A549 (cell line): Measurements from ENCODE around the gene NFATC3.

Source experiments
- CBX8 ChIP-seq: fragments of 200-600 bp; sonication (generic); IDR thresholded peaks from 2 replicates; pipeline ENCODE4 v1.6.1; 2016
- CEBPB ChIP-seq, 2 experiments: fragments of >200 bp in 1 of 2; sonication (Bioruptor Twin) in 1 of 2; formaldehyde crosslinking in 1 of 2; IDR thresholded peaks; 2 replicates each; pipeline ENCODE4 v1.6.1; 2012 to 2016
- EHMT2 ChIP-seq: fragments of 200-600 bp; sonication (generic); IDR thresholded peaks from 2 replicates; pipeline ENCODE4 v1.6.1; 2016; ENCODE audit warnings: antibody characterized with exemption, low read depth, mild to moderate bottlenecking, moderate library complexity
- EP300 ChIP-seq, 2 experiments: fragments of >200 bp; sonication (Bioruptor Twin); formaldehyde crosslinking; IDR thresholded peaks; 2 replicates in 1 of 2; 3 replicates in 1 of 2; pipeline ENCODE4 v1.6.1; 2016 to 2017
- HOXA7 ChIP-seq: fragments of 250-450 bp; sonication (Bioruptor Pico); IDR thresholded peaks from 2 replicates; pipeline ENCODE4 v1.5.0; 2020; ENCODE audit warnings: mild to moderate bottlenecking, moderate library complexity
- NPAS2 ChIP-seq: fragments of 250-450 bp; sonication (Bioruptor Pico); IDR thresholded peaks from 2 replicates; pipeline ENCODE4 v1.8.0; 2022; ENCODE audit warnings: mild to moderate bottlenecking, moderate library complexity, borderline replicate concordance
- POLR2A ChIP-seq: IDR thresholded peaks from 2 replicates; pipeline ENCODE4 v1.6.1; 2012; ENCODE audit warnings: mild to moderate bottlenecking, low read length
- SREBF2 ChIP-seq: fragments of 450-650 bp; IDR thresholded peaks from 2 replicates; pipeline ENCODE4 v1.6.1; 2014; ENCODE audit warnings: mild to moderate bottlenecking, moderate library complexity
- ZSCAN20 ChIP-seq: fragments of 250-450 bp; sonication (Bioruptor Pico); IDR thresholded peaks from 2 replicates; pipeline ENCODE4 v1.8.0; 2022; ENCODE audit warnings: mild to moderate bottlenecking, moderate library complexity
- TF ChIP-seq, protein P1 (sequence below): fragments of >200 bp; sonication (Bioruptor Twin); formaldehyde crosslinking; IDR thresholded peaks from 3 replicates; pipeline ENCODE4 v1.5.1; 2016
- TF ChIP-seq, protein P2 (sequence below): IDR thresholded peaks from 2 replicates; pipeline ENCODE4 v1.6.1; 2012
- TF ChIP-seq, protein P3 (sequence below): fragments of 450-650 bp; IDR thresholded peaks from 2 replicates; pipeline ENCODE4 v1.6.1; 2014; ENCODE audit warnings: antibody characterized with exemption
- TF ChIP-seq, protein P4 (sequence below): IDR thresholded peaks from 2 replicates; pipeline ENCODE4 v1.6.1; 2012; ENCODE audit warnings: low read depth, borderline replicate concordance

DNA sequence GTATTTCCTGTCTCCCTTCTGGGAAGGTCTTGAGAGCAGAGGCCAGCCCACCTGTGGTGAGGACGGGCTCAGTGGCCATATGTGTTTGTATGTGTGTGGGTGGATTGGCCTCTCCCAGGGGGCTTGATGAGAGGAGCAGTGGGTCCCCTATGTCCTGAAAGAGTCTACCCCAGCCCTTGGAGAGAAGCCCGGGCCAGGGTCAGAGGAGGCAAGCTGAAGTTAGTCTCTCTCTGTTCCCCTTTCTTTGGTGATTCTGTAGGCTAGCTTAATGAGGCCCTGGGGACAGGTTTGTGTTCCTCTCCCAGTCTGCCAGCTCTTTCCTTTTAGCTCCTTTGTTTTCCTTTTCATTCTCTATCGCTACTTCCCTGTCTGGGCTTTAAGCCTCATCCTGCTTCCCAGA lies 23.8 kb upstream of the NFATC3 start:
- TF ChIP-seq SREBF2 (no peak), EHMT2 (no peak), CBX8 (no peak), POLR2A (no peak), NPAS2 (CRISPR knock-in tag) (no peak), ZSCAN20 (CRISPR knock-in tag) (no peak), EP300 (IDR thresholded peaks at IDR 0.05) (no peak), CEBPB (IDR thresholded peaks at IDR 0.05) (no peak), HOXA7 (CRISPR knock-in tag) (no peak)
- TF ChIP-seq, protein P1, sequence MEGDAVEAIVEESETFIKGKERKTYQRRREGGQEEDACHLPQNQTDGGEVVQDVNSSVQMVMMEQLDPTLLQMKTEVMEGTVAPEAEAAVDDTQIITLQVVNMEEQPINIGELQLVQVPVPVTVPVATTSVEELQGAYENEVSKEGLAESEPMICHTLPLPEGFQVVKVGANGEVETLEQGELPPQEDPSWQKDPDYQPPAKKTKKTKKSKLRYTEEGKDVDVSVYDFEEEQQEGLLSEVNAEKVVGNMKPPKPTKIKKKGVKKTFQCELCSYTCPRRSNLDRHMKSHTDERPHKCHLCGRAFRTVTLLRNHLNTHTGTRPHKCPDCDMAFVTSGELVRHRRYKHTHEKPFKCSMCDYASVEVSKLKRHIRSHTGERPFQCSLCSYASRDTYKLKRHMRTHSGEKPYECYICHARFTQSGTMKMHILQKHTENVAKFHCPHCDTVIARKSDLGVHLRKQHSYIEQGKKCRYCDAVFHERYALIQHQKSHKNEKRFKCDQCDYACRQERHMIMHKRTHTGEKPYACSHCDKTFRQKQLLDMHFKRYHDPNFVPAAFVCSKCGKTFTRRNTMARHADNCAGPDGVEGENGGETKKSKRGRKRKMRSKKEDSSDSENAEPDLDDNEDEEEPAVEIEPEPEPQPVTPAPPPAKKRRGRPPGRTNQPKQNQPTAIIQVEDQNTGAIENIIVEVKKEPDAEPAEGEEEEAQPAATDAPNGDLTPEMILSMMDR: no peak
- TF ChIP-seq, protein P2, sequence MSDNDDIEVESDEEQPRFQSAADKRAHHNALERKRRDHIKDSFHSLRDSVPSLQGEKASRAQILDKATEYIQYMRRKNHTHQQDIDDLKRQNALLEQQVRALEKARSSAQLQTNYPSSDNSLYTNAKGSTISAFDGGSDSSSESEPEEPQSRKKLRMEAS: no peak
- TF ChIP-seq, protein P3, sequence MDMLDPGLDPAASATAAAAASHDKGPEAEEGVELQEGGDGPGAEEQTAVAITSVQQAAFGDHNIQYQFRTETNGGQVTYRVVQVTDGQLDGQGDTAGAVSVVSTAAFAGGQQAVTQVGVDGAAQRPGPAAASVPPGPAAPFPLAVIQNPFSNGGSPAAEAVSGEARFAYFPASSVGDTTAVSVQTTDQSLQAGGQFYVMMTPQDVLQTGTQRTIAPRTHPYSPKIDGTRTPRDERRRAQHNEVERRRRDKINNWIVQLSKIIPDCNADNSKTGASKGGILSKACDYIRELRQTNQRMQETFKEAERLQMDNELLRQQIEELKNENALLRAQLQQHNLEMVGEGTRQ: no peak
- TF ChIP-seq, protein P4, sequence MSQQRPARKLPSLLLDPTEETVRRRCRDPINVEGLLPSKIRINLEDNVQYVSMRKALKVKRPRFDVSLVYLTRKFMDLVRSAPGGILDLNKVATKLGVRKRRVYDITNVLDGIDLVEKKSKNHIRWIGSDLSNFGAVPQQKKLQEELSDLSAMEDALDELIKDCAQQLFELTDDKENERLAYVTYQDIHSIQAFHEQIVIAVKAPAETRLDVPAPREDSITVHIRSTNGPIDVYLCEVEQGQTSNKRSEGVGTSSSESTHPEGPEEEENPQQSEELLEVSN: no peak
